ENCODE data around the gene SV2C. TPM values are rescaled to one million over a fixed set of nuclear protein-coding genes. Genes with fewer than 3 reads are reported as not detected.

The SV2C gene
- total RNA-seq, 1 donor from 2014 or later: not detected

DNA sequence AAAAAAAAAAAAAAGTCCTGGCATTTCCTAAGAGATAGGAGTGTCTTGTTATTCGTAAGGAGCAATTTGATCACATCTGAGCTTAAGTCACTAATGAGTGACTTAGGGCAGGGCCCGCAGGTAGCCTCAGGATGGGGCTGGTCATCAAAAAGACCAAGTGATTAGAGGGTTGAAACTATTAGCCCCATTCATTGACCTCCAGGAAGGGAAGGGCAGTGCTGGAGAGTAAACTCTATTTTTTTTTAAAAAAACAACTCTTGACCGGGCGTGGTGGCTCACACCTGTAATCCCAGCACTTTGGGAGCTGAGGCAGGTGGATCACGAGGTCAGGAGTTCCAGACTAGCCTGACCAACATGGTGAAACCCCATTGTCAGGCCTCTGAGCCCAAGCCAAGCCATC, 273.7 kb downstream of the SV2C start:
- DNase-seq (ENCODE audit: extremely low spot score, unreplicated experiment): no peak
- no peak overlapping the region for H3K4me3 Mint-ChIP-seq (ENCODE audit: unreplicated experiment)
- no peaks in the 10 kb centered on the region for H3K9me3 Mint-ChIP-seq (ENCODE audit: unreplicated experiment)
- H3K36me3 Mint-ChIP-seq (ENCODE audit: unreplicated experiment): no peaks in the 10 kb centered on the region
- no peak for TF ChIP-seq CTCF (IDR thresholded peaks at IDR 0.05)
- H3K27me3 Mint-ChIP-seq (ENCODE audit: unreplicated experiment): peaks cover 19% of the 10 kb centered on the region
- no peaks in the 10 kb centered on the region for H3K4me1 Mint-ChIP-seq (ENCODE audit: unreplicated experiment)
- H3K27ac Mint-ChIP-seq (ENCODE audit: unreplicated experiment): no peak overlapping the region

DNA sequence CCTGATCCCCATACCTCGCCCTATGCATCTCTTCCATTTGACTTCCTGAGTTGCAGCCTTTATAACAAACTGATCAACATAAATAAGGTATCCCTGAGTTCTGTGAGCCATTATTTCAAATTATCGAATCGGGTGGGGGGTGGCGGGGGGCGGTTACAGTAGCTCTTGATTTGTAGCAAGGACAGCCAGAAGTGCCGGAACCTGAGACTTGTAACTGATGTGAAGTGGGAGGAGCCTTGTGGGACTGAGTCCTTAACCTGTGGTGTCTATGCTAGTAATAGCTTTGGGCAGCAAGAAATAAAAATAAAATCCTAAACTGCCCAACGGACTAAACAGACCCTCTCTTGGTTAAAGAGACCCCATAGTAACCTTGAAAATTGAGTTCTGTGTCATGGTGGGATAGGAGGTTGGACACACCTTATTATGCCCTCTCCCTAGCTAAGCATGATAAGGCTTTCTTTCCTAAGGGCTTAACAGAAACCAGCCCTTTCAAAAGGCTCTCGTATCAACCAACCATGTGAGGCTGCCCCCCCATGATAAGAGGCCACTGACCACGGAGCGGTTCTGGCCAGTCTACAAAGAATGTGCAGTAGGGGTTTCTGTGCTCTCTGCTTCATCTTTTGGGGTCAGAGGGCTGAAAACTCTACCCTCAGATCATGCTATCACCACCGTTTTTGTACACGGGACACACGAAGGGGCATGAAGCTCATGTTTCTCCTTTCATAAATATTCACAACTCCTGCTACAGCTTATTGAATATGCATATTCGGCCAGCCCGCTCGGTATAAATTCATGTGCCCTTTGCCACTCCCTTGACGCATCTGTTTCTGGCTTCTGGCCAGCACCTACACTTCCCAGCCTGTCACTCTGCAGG, 280.4 kb downstream of the SV2C start:
- H3K27me3 Mint-ChIP-seq (ENCODE audit: unreplicated experiment): peaks cover 3% of the 10 kb centered on the region
- H3K36me3 Mint-ChIP-seq (ENCODE audit: unreplicated experiment): no peaks in the 10 kb centered on the region
- no peak overlapping the region for H3K4me3 Mint-ChIP-seq (ENCODE audit: unreplicated experiment)
- H3K4me1 Mint-ChIP-seq (ENCODE audit: unreplicated experiment): peaks cover 6% of the 10 kb centered on the region
- H3K27ac Mint-ChIP-seq (ENCODE audit: unreplicated experiment): no peak overlapping the region
- H3K9me3 Mint-ChIP-seq (ENCODE audit: unreplicated experiment): no peaks in the 10 kb centered on the region
- TF ChIP-seq CTCF (IDR thresholded peaks at IDR 0.05): no peak
- DNase-seq (ENCODE audit: extremely low spot score, unreplicated experiment): no peak

DNA sequence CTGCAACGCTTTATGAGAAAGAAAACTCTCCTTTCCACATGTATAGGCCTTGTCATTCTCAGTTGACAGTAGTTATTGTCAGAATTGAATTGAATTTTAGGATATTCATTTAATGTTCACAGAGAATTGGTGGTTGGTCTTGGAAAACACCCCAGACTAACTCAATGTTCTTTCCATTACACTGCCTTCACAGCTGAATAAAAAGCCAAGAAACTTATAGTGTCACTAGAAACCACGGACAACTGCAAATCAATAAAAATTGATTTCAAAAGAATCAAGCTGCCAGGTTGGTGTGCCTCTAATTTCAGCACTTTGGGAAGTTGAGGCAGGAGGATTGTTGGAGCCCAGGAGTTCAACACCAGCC, 281.0 kb downstream of the SV2C start:
- no peak for TF ChIP-seq CTCF (IDR thresholded peaks at IDR 0.05)
- Mint-ChIP-seq H3K36me3 (ENCODE audit: unreplicated experiment) (no peaks in the 10 kb centered on the region), H3K27me3 (ENCODE audit: unreplicated experiment) (peaks cover 2% of the 10 kb centered on the region), H3K27ac (ENCODE audit: unreplicated experiment) (no peak overlapping the region), H3K9me3 (ENCODE audit: unreplicated experiment) (no peaks in the 10 kb centered on the region), H3K4me1 (ENCODE audit: unreplicated experiment) (peaks cover 6% of the 10 kb centered on the region), H3K4me3 (ENCODE audit: unreplicated experiment) (no peak overlapping the region)
- DNase-seq (ENCODE audit: extremely low spot score, unreplicated experiment): no peak

DNA sequence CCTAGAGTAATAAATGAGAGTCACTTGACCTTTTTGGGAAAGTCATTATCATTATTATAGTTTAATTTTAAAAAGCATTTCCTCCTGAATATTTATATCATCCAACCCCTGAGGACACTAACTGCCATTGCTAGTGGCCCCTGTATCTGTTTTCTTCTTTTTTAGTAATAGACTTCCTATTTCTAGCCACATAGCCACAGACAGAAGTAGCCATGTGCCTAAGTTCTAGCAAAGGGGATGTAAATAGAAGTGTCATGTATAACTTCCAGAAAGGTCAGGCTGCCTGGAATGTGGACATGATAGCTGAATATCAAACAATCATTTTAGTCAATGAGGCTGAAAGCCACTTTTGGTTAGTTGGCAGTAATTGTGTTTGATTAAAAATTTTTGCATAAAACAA, 282.4 kb downstream of the SV2C start:
- H3K4me3 Mint-ChIP-seq (ENCODE audit: unreplicated experiment): no peak overlapping the region
- H3K36me3 Mint-ChIP-seq (ENCODE audit: unreplicated experiment): no peaks in the 10 kb centered on the region
- no peaks in the 10 kb centered on the region for H3K9me3 Mint-ChIP-seq (ENCODE audit: unreplicated experiment)
- no peak for TF ChIP-seq CTCF (IDR thresholded peaks at IDR 0.05)
- H3K4me1 Mint-ChIP-seq (ENCODE audit: unreplicated experiment): peaks cover 6% of the 10 kb centered on the region
- no peak overlapping the region for H3K27ac Mint-ChIP-seq (ENCODE audit: unreplicated experiment)
- peaks cover 2% of the 10 kb centered on the region for H3K27me3 Mint-ChIP-seq (ENCODE audit: unreplicated experiment)
- DNase-seq (ENCODE audit: extremely low spot score, unreplicated experiment): no peak

GRCh38 chr5:76366596-76366995, 283.4 kb downstream of the SV2C start:
- Mint-ChIP-seq H3K27me3 (ENCODE audit: unreplicated experiment) (peaks cover 2% of the 10 kb centered on the region), H3K27ac (ENCODE audit: unreplicated experiment) (no peak overlapping the region), H3K4me1 (ENCODE audit: unreplicated experiment) (peaks cover 6% of the 10 kb centered on the region), H3K4me3 (ENCODE audit: unreplicated experiment) (no peak overlapping the region), H3K9me3 (ENCODE audit: unreplicated experiment) (no peaks in the 10 kb centered on the region), H3K36me3 (ENCODE audit: unreplicated experiment) (no peaks in the 10 kb centered on the region)
- no peak for DNase-seq (ENCODE audit: extremely low spot score, unreplicated experiment)
- TF ChIP-seq CTCF (IDR thresholded peaks at IDR 0.05): no peak
